SJCRH30 (cell line): ENCODE results near the gene ESPN. TPM values are rescaled to one million over a fixed set of nuclear protein-coding genes. Genes with fewer than 3 reads are reported as not detected.
A peak's percentile ranks its signal among the peaks of the same experiment; 100 is the strongest.

ENCODE experiments used
- DNase-seq, 2 experiments: peaks; one replicate each; pipeline ENCODE4 v3.0.0-alpha.2; 2015 to 2020
- H3K27ac ChIP-seq: fragments of 250-450 bp; sonication (Bioruptor Pico); 2 replicates; pipeline ENCODE4 v1.5.1; 2020; ENCODE audit warnings: mild to moderate bottlenecking, moderate library complexity
- H3K27me3 ChIP-seq: fragments of 250-450 bp; sonication (Bioruptor Pico); 2 replicates; pipeline ENCODE4 v1.5.1; 2020; ENCODE audit warnings: mild to moderate bottlenecking, moderate library complexity
- H3K36me3 ChIP-seq: fragments of 250-450 bp; sonication (Bioruptor Pico); 2 replicates; pipeline ENCODE4 v1.5.1; 2020; ENCODE audit warnings: mild to moderate bottlenecking, moderate library complexity
- H3K4me1 ChIP-seq: fragments of 250-450 bp; sonication (Bioruptor Pico); 2 replicates; pipeline ENCODE4 v1.5.1; 2020; ENCODE audit warnings: mild to moderate bottlenecking, moderate library complexity
- H3K4me3 ChIP-seq: fragments of 250-450 bp; sonication (Bioruptor Pico); 2 replicates; pipeline ENCODE4 v1.5.1; 2020; ENCODE audit warnings: mild to moderate bottlenecking, moderate library complexity
- H3K9me3 ChIP-seq: fragments of 250-450 bp; sonication (Bioruptor Pico); replicated peaks from 2 replicates; pipeline ENCODE4 v1.5.1; 2020; ENCODE audit warnings: mild to moderate bottlenecking, moderate library complexity
- total RNA-seq: library from RNA; depleted of rRNA; stranded (reverse); fragments of >200 nt; shearing (Covaris generic); gene quantifications from 2 replicates; pipeline ENCODE4 v1.2.3, GENCODE V29; 2014

The ESPN gene
- total RNA-seq, 1 experiment from 2014 or later = 0.55 TPM

GRCh38 chr1:6481820-6482219 is 57.2 kb downstream of the ESPN start:
- H3K4me3 ChIP-seq = no peak overlapping the region
- H3K27me3 ChIP-seq = no peaks in the 10 kb centered on the region
- no peaks in the 10 kb centered on the region for H3K36me3 ChIP-seq
- peaks cover under 1% of the 10 kb centered on the region; the same call in 1 of the 2 replicates for H3K4me1 ChIP-seq
- DNase-seq = no peak
- H3K9me3 ChIP-seq = no peaks in the 10 kb centered on the region
- H3K27ac ChIP-seq = no peak overlapping the region

DNA sequence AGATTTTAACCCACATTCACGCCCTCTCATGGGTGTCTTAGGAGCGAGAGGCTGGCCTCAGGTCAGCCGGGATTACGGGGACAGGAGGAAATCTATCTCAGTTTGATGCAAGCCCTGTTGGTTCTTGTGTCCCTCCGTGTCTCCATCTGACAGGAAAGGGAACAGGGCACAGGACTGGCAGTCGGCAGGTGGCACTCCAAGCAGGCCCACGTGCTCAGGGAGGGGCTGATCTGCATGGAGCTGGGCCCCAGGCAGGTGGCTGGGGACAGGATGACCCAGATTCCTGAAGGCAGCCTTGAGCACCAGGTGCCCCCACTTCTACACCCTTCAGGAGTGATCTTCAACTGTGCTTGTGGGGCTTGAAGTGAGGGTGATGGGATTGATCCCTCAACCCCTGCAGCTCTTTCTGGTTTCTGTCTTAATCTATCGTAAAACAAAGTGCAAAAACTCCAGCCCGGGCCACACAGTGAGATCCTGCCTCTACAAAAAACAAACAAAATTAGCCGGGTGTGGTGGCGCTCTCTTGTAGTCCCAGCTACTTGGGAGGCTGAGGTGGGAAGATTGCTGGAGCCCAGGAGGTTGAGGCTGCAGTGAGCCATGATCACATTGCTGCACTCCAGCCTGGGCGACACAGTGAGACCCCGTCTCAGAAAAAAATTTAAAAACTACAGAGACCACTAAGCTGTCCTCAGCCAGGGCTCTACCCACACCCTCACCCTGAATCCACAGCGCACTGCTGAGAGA is 58.6 kb downstream of the ESPN start:
- H3K27me3 ChIP-seq = no peaks in the 10 kb centered on the region
- H3K9me3 ChIP-seq = no peaks in the 10 kb centered on the region
- peaks cover 2% of the 10 kb centered on the region; the same call in 1 of the 2 replicates for H3K4me1 ChIP-seq
- no peak for DNase-seq
- no peaks in the 10 kb centered on the region for H3K36me3 ChIP-seq
- no peak overlapping the region for H3K4me3 ChIP-seq
- no peak overlapping the region for H3K27ac ChIP-seq

GRCh38 chr1:6483761-6484117 is 59.2 kb downstream of the ESPN start:
- Histone ChIP-seq H3K27me3 (no peaks in the 10 kb centered on the region), H3K36me3 (no peaks in the 10 kb centered on the region), H3K27ac (no peak overlapping the region), H3K4me3 (no peak overlapping the region), H3K9me3 (no peaks in the 10 kb centered on the region), H3K4me1 (peaks cover 3% of the 10 kb centered on the region)
- DNase-seq = no peak

GRCh38 chr1:6484826-6485167 is 60.2 kb downstream of the ESPN start:
- no peaks in the 10 kb centered on the region for H3K9me3 ChIP-seq
- H3K4me1 ChIP-seq = peaks cover 14% of the 10 kb centered on the region
- H3K27me3 ChIP-seq = 0 out of 2 replicates have a peak, but pooled peaks cover 2% of the 10 kb centered on the region
- no peak overlapping the region for H3K27ac ChIP-seq
- no peaks in the 10 kb centered on the region for H3K36me3 ChIP-seq
- DNase-seq = no peak
- H3K4me3 ChIP-seq = no peak overlapping the region

DNA sequence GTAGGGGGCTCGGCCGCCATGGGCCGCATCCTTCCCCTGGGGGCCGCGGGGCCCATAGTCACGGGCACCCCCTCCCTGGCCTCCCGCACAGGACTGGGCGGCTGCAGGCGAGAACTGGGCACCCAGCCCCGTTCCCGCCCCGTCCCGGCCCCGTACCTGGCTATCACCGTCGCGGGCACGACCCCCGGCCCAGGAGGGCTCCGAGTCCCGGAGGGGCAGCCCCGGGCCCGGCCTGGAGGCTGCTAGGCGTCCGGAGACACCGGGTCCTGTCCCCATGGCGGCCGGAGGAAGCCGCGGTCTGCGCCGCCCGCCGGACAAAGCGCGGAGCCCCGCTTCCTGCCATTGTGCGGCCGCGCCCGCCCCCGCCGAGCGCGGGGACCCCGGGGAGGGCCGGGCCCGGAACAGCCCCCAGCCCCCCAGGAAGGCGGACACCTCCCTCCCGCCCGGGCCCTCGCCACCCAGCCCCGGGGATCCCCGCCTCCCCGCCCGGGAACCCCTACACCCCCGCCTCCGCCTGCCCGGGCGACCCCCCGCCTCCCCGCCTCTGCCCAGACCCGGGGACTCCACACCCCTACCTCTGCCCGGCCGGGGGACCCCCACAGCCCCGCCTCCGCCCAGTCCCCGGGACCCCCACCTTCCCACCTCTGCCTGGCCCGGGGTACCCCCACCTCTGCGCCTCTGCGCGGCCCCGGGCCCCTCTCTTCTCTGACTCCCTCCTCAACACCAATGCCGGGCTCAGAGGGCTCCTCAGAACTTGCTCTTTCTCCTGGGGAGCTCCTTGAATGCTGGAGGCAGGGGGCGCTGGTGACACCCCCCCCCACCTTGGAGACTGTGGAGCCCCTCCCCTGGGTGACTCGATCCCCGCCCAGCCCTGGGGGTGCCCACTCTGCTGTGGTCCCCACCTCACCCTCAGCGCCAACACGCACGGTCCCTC is 60.9 kb downstream of the ESPN start:
- no peak overlapping the region for H3K27ac ChIP-seq
- no peaks in the 10 kb centered on the region for H3K36me3 ChIP-seq
- H3K27me3 ChIP-seq = 0 out of 2 replicates have a peak, but pooled peaks cover 2% of the 10 kb centered on the region
- DNase-seq = no peak
- H3K9me3 ChIP-seq = no peaks in the 10 kb centered on the region
- H3K4me1 ChIP-seq = peaks cover 14% of the 10 kb centered on the region
- H3K4me3 ChIP-seq = no peak overlapping the region

DNA sequence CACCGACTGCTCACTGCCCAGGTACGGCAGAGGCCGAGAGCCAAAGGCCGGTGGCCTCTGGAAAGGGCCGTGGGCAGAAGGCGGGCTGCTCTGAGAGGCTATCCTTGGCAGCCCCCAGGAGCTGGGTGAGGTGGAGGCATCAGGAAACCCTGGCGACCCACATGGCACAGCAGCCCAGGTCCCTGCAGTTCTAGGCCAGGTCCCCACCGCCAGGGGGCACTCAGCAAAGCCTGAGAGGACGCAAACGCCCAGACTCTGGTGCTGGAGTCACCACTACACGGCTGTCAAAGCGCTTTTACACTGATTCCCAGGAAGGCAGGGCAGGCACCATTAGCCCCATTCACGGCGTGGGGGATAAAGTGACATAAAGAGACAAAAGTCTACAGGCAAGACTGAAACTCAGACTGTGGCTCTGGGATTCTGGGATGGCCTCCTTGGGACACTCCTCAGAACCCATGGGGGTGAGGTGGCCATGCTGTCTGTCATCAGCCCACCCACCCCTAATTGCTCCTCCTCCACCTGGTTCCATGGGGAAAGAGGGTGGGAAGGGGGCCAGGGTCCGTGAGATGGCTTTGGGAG is 61.9 kb downstream of the ESPN start:
- peak; percentile 91 to 94 for DNase-seq
- Histone ChIP-seq H3K4me3 (no peak overlapping the region), H3K27me3 (0 out of 2 replicates have a peak, but pooled peaks cover 2% of the 10 kb centered on the region)

DNA sequence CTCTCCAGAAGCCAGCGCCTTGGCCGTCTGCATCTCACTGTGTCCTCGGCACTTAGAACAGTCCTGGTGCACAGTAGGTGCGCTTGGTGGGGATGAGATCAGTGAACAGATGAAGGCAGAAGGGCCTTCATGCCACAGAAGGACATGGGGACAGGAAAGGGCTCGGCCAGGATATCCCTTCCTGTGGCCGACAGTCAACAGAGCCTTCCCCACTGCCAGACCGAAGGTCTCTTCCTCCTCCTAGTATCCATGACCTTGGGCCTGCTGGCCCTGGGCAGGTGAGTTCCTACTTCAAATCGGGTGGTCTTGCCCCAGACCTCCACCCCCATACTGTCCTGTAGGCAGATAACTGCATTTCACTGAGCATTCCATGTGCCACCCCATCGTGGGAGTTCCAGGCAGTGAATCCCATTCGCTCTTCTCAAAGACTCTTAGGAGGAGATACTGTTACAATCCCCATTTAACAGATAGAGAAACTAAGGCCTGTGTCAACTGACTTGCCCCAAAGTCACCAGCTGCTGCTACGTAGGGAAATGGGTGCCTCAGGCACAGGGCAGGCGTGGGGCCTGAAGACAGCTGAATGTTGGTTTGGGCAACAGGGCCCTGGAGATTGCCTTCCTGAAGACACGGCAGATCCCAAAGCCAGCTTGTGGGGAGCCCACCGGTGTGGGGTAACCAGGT is 63.4 kb downstream of the ESPN start:
- H3K9me3 ChIP-seq = no peaks in the 10 kb centered on the region
- no peak overlapping the region for H3K4me3 ChIP-seq
- peaks cover 14% of the 10 kb centered on the region for H3K4me1 ChIP-seq
- H3K36me3 ChIP-seq = no peaks in the 10 kb centered on the region
- H3K27me3 ChIP-seq = 0 out of 2 replicates have a peak, but pooled peaks cover 2% of the 10 kb centered on the region
- no peak overlapping the region for H3K27ac ChIP-seq
- no peak for DNase-seq

More for the DNA sequence above, 61.9 kb downstream of the ESPN start:
- no peaks in the 10 kb centered on the region for H3K36me3 ChIP-seq
- no peaks in the 10 kb centered on the region for H3K9me3 ChIP-seq
- peaks cover 14% of the 10 kb centered on the region for H3K4me1 ChIP-seq
- H3K27ac ChIP-seq = no peak overlapping the region

DNA sequence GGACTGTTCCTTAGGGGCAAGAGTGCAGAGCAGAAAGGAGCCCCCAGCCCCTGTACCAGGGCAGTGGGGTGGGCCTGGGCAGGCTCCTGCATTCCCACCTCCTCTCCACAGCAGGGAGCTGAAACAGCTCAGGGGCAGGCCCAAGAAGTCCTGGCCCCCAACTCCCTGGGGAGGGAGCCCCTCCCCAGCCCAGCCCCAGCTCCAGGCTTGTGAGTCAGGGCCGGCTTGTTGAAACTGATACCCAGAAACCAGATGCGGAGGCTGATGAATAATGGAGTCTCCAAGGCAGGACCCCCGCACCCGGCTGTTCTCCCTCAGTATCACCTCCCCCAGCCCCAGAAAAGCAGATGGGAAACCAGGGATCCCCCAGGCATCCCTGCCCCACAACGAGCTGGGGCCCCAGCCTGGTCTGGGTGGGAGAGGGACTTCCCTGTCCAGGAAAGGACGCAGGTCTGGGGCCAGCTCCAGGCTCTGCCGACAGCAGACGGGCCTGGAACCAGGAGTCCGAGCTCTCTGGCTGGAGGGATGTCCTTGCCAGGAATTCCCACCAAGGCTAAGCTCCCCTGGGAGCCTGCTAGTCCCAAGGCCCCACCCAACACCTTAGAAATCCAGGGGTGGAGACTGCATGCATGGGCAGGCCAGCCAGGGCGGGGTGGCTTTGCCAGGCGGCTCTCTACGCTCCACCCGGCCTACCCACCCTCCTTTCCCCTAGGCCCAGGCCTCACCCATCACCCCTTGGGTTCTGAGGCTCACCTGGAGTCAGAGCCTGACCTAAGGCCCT is 64.2 kb downstream of the ESPN start:
- Histone ChIP-seq H3K36me3 (no peaks in the 10 kb centered on the region), H3K4me3 (no peak overlapping the region), H3K9me3 (no peaks in the 10 kb centered on the region), H3K4me1 (peaks cover 14% of the 10 kb centered on the region), H3K27ac (no peak overlapping the region), H3K27me3 (0 out of 2 replicates have a peak, but pooled peaks cover 2% of the 10 kb centered on the region)
- DNase-seq = no peak

GRCh38 chr1:6489383-6489765 is 64.8 kb downstream of the ESPN start:
- DNase-seq = no peak
- Histone ChIP-seq H3K9me3 (no peaks in the 10 kb centered on the region), H3K4me3 (peak overlapping the region; percentile 72; the same call in 1 of the 2 replicates), H3K36me3 (no peaks in the 10 kb centered on the region), H3K27me3 (0 out of 2 replicates have a peak, but pooled peaks cover 2% of the 10 kb centered on the region), H3K4me1 (peaks cover 14% of the 10 kb centered on the region), H3K27ac (no peak overlapping the region)

DNA sequence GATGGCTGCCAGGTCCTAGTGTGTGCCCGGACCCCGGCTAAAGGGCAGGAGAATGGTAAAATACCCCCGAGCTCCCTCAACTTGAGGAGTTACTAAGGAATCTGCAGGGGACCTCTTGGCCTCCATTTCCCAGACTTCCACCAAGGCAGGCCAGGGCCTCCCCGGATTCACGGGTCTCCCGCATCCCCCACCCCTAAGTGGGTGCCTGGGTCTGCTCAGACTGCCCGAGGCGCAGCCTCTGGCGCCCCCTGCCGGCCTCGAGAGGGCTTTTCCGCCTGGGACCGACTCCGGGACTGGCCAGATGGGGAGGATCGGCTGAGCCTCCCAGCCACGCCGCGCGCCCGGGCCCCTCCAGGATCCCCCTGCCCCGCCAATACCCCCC is 65.2 kb downstream of the ESPN start:
- no peak overlapping the region for H3K27ac ChIP-seq
- peak; percentile 83 to 90 for DNase-seq

GRCh38 chr1:6490181-6491080 is 65.9 kb downstream of the ESPN start:
- Histone ChIP-seq H3K27me3 (0 out of 2 replicates have a peak, but pooled peaks cover 2% of the 10 kb centered on the region), H3K27ac (peak overlapping the region; percentile 36; the same call in 1 of the 2 replicates), H3K4me3 (peak overlapping the region; percentile 72), H3K9me3 (no peaks in the 10 kb centered on the region), H3K4me1 (peaks cover 14% of the 10 kb centered on the region), H3K36me3 (no peaks in the 10 kb centered on the region)
- DNase-seq = peak; percentile 89 to 92

More for the DNA sequence above, 65.2 kb downstream of the ESPN start:
- Histone ChIP-seq H3K27me3 (0 out of 2 replicates have a peak, but pooled peaks cover 2% of the 10 kb centered on the region), H3K36me3 (no peaks in the 10 kb centered on the region), H3K4me3 (peak overlapping the region; percentile 72), H3K9me3 (no peaks in the 10 kb centered on the region), H3K4me1 (peaks cover 14% of the 10 kb centered on the region)

- Histone ChIP-seq H3K27me3 (0 out of 2 replicates have a peak, but pooled peaks cover 2% of the 10 kb centered on the region), H3K4me3 (peak overlapping the region; percentile 72), H3K9me3 (no peaks in the 10 kb centered on the region), H3K36me3 (no peaks in the 10 kb centered on the region), H3K4me1 (peaks cover 14% of the 10 kb centered on the region), H3K27ac (peak overlapping the region; percentile 36; the same call in 1 of the 2 replicates)
- no peak for DNase-seq
These were observed 66.5 kb downstream of the ESPN start for GRCh38 chr1:6491081-6491449.

- H3K36me3 ChIP-seq = no peaks in the 10 kb centered on the region
These were observed 66.9 kb downstream of the ESPN start, which contains the start of gene PLEKHG5 for GRCh38 chr1:6491480-6491962. Gene PLEKHG5, minus strand, starts transcription at chr1:6491667. Its CDS starts 14,096 bp downstream, at chr1:6477571.

More at GRCh38 chr1:6491480-6491962, 66.9 kb downstream of the ESPN start, which contains the start of gene PLEKHG5:
- H3K9me3 ChIP-seq = no peaks in the 10 kb centered on the region
- 0 out of 2 replicates have a peak, but pooled peaks cover 4% of the 10 kb centered on the region for H3K27me3 ChIP-seq
- H3K27ac ChIP-seq = peak within 1 kb of the TSS; percentile 36; the same call in 1 of the 2 replicates
- H3K4me1 ChIP-seq = peaks cover 15% of the 10 kb centered on the region
- no peak for DNase-seq
- peak within 1 kb of the TSS; percentile 72 for H3K4me3 ChIP-seq
